ENCODE measurements around the gene ERCC3.

ERCC3 gene

DNA sequence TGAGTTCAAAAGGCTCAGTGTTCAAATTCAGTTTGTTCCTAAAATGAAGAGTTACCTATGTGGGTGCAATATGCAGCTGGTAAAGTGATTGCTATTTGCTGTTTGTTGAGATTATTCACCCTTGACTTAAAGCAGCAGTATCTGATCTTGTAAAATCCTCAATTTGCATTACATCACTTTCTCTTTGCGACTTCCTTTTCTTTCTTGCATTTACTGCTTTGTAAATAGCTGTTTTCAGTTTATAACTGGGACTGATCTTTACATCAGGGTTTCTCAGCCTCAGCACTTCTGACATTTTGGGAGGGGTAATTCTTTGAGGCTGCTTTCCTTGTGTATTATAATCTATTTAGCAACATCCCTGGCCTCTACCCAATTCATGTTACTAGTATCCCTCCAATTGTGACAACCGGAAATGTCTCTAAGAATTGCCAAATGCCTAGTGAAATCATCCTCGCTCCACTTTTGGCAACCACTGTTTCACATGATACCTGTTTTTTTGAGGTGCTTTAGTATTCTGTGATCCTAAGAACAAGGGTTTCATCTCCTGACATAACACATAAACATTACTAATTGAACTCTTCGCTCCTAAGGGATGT is 12.1 kb upstream of the ERCC3 start:
- TF ChIP-seq, protein P1, sequence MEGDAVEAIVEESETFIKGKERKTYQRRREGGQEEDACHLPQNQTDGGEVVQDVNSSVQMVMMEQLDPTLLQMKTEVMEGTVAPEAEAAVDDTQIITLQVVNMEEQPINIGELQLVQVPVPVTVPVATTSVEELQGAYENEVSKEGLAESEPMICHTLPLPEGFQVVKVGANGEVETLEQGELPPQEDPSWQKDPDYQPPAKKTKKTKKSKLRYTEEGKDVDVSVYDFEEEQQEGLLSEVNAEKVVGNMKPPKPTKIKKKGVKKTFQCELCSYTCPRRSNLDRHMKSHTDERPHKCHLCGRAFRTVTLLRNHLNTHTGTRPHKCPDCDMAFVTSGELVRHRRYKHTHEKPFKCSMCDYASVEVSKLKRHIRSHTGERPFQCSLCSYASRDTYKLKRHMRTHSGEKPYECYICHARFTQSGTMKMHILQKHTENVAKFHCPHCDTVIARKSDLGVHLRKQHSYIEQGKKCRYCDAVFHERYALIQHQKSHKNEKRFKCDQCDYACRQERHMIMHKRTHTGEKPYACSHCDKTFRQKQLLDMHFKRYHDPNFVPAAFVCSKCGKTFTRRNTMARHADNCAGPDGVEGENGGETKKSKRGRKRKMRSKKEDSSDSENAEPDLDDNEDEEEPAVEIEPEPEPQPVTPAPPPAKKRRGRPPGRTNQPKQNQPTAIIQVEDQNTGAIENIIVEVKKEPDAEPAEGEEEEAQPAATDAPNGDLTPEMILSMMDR (IDR thresholded peaks at IDR 0.05; ENCODE audit: insufficient read depth, low read length, poor library complexity, severe bottlenecking), result no peak
- peaks cover 6% of the 10 kb centered on the region for H3K36me3 ChIP-seq (ENCODE audit: control insufficient read depth, insufficient read depth, low read length)
- H3K27me3 ChIP-seq (replicated peaks; ENCODE audit: control insufficient read depth, insufficient read depth, low read length), result no peaks in the 10 kb centered on the region
- no peak overlapping the region for H3K4me3 ChIP-seq (replicated peaks; ENCODE audit: low read depth, low read length)
- DNase-seq (ENCODE audit: extremely low read depth, insufficient read length), result peak; percentile 23

DNA sequence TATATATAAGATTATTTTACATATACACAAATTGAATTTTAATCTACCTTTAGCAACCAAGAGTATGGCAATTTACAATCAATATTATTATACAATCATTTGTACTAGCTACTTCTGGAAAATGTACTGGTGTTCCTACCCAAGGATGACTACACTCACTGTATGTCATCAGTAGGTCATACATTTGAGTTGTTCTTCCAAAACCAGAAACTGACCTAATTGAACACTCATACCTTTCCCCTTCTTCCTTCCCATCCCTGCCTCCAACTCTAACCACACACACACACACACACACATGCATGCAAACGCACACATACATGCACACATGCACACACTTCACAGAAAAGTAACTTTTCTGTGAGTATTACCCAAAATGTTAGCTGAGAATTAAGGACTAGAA is 8.2 kb upstream of the ERCC3 start:
- TF ChIP-seq, protein P1 (IDR thresholded peaks at IDR 0.05; ENCODE audit: insufficient read depth, low read length, poor library complexity, severe bottlenecking), result no peak
- H3K4me3 ChIP-seq (replicated peaks; ENCODE audit: low read depth, low read length), result no peak overlapping the region
- no peaks in the 10 kb centered on the region for H3K27me3 ChIP-seq (replicated peaks; ENCODE audit: control insufficient read depth, insufficient read depth, low read length)
- no peak for DNase-seq (ENCODE audit: extremely low read depth, insufficient read length)
- no peaks in the 10 kb centered on the region; the same call in none of the 2 replicates for H3K36me3 ChIP-seq (ENCODE audit: control insufficient read depth, insufficient read depth, low read length)

DNA sequence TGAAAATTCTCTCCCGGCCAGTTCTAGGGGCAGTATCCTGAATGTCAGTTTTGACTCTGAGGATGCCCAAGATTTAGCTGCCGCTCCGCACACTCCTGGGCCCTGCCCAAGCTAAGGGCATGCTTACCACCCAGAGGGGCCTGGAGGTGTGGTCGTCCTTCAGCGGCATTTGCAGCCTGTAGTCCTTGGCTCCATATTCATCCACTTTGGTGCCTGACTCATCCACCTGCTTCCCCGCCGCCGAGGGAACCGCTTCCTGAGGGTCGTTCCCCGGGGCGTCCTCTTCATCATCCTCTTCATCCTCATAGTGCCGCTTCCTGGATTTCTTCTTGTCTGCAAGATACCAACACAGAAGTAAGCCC is 577 bp downstream of the ERCC3 start:
- TF ChIP-seq, protein P1 (IDR thresholded peaks at IDR 0.05; ENCODE audit: insufficient read depth, low read length, poor library complexity, severe bottlenecking), result no peak
- no peak for DNase-seq (ENCODE audit: extremely low read depth, insufficient read length)
- Histone ChIP-seq H3K27me3 (replicated peaks; ENCODE audit: control insufficient read depth, insufficient read depth, low read length) (no peaks in the 10 kb centered on the region), H3K36me3 (ENCODE audit: control insufficient read depth, insufficient read depth, low read length) (peaks cover 16% of the 10 kb centered on the region), H3K4me3 (replicated peaks; ENCODE audit: low read depth, low read length) (peak overlapping the region; percentile 96)

DNA sequence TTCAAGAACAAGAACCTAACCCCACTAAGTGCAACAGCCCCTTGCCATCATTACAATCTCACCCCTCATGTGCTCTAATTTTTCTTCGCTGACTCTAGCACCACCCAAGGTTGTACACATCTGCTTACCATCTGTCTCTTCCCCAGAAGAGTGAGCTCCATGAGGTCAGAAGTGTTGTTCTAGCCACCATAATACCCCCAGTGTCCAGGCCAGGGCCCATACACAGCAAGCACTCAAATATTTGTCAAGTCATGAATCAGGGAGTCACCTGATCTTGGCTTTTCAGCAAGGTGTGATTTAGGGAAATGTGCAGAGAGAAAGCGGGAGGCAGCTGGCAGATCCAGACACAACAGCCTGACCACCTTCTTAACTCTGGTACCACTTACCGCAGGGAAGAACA is 5.7 kb downstream of the ERCC3 start:
- peaks cover 36% of the 10 kb centered on the region for H3K36me3 ChIP-seq (ENCODE audit: control insufficient read depth, insufficient read depth, low read length)
- DNase-seq (ENCODE audit: extremely low read depth, insufficient read length), result no peak
- TF ChIP-seq, protein P1 (IDR thresholded peaks at IDR 0.05; ENCODE audit: insufficient read depth, low read length, poor library complexity, severe bottlenecking), result no peak
- H3K4me3 ChIP-seq (replicated peaks; ENCODE audit: low read depth, low read length), result no peak overlapping the region
- no peaks in the 10 kb centered on the region for H3K27me3 ChIP-seq (replicated peaks; ENCODE audit: control insufficient read depth, insufficient read depth, low read length)

DNA sequence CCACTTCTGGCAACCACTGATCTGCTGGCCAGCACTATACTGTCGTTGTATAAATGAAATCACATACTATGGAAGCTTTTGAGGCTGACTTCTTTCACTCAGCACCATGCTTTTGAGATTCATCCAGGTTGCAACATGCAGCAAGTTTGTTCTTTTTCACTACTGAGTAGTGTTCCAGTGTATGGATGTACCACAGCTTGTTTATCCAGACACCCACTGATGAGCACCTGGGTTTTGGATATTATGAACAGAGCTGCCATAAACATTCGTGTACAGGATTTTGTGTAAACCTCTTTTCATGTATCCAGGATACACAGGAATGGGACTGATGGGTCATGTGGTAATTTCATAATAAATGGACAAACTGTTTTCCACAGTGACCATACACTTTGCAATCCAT is 10.7 kb downstream of the ERCC3 start:
- DNase-seq (ENCODE audit: extremely low read depth, insufficient read length), result no peak
- no peaks in the 10 kb centered on the region for H3K27me3 ChIP-seq (replicated peaks; ENCODE audit: control insufficient read depth, insufficient read depth, low read length)
- TF ChIP-seq, protein P1 (IDR thresholded peaks at IDR 0.05; ENCODE audit: insufficient read depth, low read length, poor library complexity, severe bottlenecking), result no peak
- H3K4me3 ChIP-seq (replicated peaks; ENCODE audit: low read depth, low read length), result no peak overlapping the region
- H3K36me3 ChIP-seq (ENCODE audit: control insufficient read depth, insufficient read depth, low read length), result peaks cover 37% of the 10 kb centered on the region

DNA sequence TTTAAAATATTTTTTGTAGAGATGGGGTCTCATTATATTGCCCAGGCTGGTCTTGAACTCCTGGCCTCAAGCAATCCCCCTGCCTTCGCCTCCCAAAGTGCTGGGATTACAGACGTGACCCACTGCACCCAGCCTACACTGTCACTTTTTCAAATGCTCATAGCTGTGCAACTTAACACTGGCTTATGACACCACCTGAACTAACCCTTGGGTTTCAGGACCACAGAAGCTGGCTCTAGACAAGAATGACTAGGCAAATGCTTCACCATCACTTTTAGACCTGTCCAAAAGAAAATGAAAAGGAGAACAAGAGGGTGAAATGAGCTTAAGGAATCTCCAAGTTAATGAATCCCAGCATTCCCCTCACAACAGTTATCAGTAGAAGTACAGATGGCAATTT is 13.3 kb downstream of the ERCC3 start:
- H3K27me3 ChIP-seq (replicated peaks; ENCODE audit: control insufficient read depth, insufficient read depth, low read length), result no peaks in the 10 kb centered on the region
- no peak overlapping the region for H3K4me3 ChIP-seq (replicated peaks; ENCODE audit: low read depth, low read length)
- peaks cover 25% of the 10 kb centered on the region for H3K36me3 ChIP-seq (ENCODE audit: control insufficient read depth, insufficient read depth, low read length)
- TF ChIP-seq, protein P1 (IDR thresholded peaks at IDR 0.05; ENCODE audit: insufficient read depth, low read length, poor library complexity, severe bottlenecking), result no peak
- no peak for DNase-seq (ENCODE audit: extremely low read depth, insufficient read length)
